Posterior vena cava (tissue), 2 donors: Measurements from ENCODE around the gene STOX2. TPM values are rescaled to one million over a fixed set of nuclear protein-coding genes. Genes with fewer than 3 reads are reported as not detected.

ENCODE experiments used
- DNase-seq: peaks from one replicate; pipeline ENCODE4 v3.0.0-alpha.2; 2020; ENCODE audit warnings: low spot score
- intact Hi-C, 2 donors: fragments of 100-400 bp; cut with DNase I; formaldehyde crosslinking; loops; one replicate each; pipeline versions ENCODE4 v1.14.1 to v1.14.2; 2022 to 2023
- total RNA-seq, 2 donors: library from RNA; stranded (reverse); fragmentation: NEBNext Ultra II Directional; extraction: Animal tissue kit (Norgen Biotek cat#: 25700); gene quantifications; one replicate each; pipeline ENCODE4 v1.2.1, GENCODE V29; 2021
- donor health status: DM: yes; HTN: yes; CAD: no.
- donor health status: DM: yes; HTN: yes; CAD: no.

The STOX2 gene
- total RNA-seq, 2 donors from 2014 or later, result 6.5 to 6.9 TPM

DNA sequence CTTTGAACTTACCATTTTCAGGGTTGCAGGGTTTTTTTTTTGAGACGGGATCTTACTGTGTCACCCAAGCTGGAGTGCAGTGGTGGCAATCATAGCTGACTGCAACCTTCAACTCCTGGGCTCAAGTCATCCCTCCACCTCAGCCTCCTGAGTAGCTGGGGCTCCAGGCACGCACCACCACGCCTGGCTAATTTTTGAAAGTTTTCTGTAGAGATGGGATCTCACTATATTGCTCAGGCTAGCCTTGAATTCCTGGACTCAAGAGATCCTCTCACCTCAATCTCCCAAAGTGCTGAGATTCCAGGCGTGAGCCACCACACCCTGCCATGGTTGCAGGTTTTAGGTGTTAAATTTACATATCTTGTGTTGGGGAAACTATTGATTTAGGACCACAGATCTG is 64.5 kb downstream of the STOX2 start:
- no peak for DNase-seq
- intact Hi-C loops, result no loop called here

DNA sequence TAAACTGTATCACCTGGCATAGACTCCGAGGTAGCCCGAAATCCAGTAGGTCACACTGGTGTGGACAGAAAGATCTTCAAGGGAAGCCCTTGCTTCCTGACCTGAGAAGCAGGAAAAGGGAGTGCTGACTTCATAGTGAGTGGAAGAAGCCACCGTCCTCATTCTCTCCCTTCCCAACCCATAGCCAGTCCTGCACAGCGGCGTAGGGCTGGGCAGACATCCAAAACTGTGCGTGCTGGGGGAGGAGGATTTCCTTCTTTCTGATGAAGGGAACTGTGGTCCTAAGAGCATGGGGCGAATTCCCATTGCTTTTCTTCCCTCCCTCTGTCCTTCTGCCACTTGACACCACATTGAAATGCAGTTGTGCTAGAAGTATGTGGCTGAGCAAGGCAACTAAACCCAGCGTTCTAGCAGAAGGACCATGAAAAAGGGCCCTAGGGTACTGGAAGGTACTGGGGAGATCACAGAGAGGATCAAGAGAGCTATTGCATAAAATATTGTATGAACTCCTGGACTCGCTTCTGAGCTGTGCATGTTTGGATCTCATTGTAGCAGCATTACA is 66.9 kb downstream of the STOX2 start:
- intact Hi-C loops, result no loop called here
- DNase-seq, result no peak

GRCh38 chr4:183977707-183978106 is 72.6 kb downstream of the STOX2 start:
- DNase-seq, result no peak

GRCh38 chr4:183984566-183984965 is 79.5 kb downstream of the STOX2 start:
- DNase-seq, result no peak
- intact Hi-C loops, result no loop called here

More at GRCh38 chr4:183977707-183978106, 72.6 kb downstream of the STOX2 start:
- intact Hi-C loops, result no loop called here

DNA sequence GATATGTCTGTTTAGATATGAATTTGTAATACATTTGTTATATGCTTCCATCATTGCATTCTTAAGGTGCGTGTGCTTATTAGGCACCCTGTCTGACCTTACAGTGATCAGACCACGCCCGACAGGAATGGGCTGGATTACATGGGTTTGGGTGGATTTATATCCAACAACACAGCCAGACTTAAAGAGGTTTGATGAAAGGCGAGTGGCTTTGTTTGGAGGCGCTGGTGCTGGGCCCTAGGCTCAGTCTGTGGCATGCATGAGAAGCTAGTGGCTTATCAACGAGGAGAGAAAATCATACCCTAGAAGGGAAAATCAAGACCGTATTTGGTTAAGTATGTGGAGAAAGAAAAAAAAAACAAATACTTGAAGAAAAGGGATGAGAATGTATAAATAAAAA is 80.7 kb downstream of the STOX2 start:
- intact Hi-C loops, result no loop called here
- DNase-seq, result no peak

DNA sequence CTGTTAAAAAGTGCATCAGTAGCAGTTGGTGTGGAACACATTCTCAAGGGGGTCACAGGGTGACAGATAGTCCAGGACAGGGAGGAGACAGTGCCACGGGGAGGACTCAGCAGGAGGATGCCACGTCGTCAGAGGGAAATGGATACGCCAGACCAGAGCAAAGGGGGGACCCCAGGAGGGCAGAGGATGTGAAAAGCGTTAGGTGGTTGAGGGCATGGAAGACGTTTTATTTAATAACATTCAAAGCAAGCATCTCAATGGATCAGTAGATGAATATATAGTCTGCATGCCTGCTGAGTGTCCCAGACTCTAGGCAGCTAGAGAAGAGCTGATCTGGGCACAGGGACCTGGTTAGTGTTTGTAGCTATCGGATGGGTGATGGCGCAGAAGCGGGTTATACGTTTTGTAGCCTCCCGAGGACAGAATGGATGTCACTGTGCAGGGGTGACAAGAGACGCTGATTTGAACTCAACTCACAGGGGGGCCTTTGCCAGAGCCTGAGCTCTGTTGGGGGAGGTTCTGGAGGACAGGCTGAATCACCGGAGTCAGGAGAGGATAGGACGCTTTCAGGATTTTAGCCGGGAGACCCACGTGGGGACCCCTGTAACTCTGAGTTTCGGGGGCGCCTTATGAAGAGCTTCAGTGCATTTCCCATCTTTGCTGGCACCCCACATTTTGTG is 81.3 kb downstream of the STOX2 start:
- DNase-seq, result no peak
- intact Hi-C loops, result no loop called here

DNA sequence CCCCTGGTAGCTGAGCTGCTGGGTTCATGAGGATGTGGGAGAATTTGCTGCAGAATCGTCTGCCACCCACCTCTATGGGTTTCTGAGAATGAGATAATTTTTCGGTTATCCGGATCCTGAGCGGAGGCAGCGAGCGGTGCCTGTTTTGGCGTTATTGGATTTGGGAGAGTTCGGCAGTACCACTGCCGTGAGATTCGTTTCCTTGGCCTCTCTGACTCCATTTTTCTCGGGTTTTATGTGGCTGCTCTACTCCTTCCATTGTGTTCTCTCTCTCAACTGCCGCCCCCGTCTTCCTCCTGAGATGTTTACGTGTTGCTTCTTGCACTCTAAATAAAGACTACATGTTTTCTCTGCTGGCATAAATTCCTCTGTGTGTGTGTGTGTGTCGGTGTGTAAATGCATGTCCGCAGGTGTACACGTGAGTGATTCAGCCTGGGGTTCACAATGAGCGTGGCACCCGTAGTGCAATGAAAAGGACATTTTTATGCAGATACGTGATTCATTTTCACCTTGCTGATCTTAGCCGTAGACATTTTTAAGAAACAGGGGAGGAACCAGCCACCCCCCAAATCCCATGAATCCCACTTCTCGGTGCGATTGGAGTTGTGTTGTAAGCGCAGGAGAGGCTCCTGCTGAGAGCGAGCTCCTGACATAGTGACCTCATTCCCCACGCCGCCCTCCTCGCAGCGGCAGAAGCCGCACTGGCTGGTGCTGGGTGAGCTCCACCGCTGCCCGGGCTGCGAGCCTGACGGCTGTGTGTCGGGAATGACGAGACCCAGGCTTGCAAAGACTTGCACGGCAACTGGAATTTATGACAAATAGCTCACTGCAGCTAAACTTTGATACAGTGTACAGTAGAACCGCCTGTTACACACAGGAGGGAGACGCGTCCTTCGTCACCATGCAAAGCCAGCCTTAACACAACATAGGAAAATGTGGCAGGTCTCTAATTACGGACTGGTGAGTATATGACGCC is 82.2 kb downstream of the STOX2 start:
- intact Hi-C loops, result no loop called here
- no peak for DNase-seq

- intact Hi-C loops, result no loop called here
- DNase-seq, result no peak
Observed at GRCh38 chr4:183987987-183988392, 82.9 kb downstream of the STOX2 start.

- intact Hi-C loops, result no loop called here
- DNase-seq, result no peak
Observed at GRCh38 chr4:183988874-183989273, 83.8 kb downstream of the STOX2 start.

DNA sequence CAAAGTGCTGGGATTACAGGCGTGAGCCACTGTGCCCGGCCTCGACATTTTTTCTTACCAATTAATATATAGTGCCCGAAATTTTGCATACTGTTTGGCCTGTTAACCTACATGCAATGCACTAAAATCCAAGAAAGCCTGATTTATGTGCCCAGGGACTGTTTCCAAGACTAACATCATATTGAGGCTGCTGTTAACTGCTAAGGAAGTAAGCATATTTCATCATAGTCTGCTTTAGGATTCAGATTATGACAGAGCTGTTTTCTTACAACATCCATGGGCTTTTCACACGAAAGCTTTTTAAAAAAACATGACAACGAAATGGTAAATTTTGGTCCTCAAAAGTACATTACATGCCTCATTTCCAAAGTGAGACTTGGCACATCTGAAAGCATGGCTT is 84.4 kb downstream of the STOX2 start:
- intact Hi-C loops, result no loop called here
- no peak for DNase-seq

DNA sequence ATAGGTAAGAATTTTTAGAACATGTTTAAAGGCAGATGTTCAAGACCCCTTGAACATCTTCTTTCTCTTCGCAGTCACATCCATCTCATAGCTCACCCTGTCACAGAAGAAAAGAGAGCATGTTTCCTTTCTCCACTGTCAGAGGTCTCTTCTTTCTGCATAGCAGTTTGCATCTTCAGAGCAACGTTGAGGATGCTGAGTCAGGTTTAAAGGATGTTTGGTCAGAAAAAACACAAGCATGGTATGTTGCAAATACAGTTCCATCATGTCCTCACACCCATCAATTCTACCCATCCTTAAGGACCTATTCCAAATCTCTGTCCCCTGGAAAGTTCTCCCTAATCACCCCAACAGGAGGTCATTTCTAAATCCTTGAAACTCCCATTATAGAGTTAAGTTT is 84.8 kb downstream of the STOX2 start:
- no peak for DNase-seq
- intact Hi-C loops, result no loop called here

GRCh38 chr4:183993676-183994075 is 88.6 kb downstream of the STOX2 start:
- no peak for DNase-seq
- intact Hi-C loops, result no loop called here

- intact Hi-C loops, result no loop called here
- DNase-seq, result no peak
Observed at GRCh38 chr4:183995570-183995969, 90.5 kb downstream of the STOX2 start.

DNA sequence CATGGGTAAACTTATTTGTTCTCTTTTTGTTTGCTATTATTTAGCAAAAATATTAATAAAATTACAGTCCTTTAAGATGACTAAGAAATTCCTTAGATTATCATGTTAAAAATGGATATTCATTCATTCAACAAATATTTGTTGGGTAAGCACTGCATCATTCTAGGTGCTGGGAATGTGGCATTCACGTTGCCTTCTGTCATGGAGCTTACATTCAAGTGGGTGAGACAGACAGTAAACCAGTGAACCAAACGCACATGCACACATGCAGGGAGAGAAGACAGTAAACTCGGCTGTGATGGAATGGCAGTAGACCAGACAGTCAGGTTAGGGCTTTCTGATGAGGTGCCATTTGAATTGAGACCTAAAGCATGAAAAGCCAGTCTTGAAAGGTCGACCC is 91.8 kb downstream of the STOX2 start:
- no peak for DNase-seq
- intact Hi-C loops, result no loop called here

- intact Hi-C loops, result no loop called here
- no peak for DNase-seq
Observed at GRCh38 chr4:183999435-183999834, 94.3 kb downstream of the STOX2 start.

DNA sequence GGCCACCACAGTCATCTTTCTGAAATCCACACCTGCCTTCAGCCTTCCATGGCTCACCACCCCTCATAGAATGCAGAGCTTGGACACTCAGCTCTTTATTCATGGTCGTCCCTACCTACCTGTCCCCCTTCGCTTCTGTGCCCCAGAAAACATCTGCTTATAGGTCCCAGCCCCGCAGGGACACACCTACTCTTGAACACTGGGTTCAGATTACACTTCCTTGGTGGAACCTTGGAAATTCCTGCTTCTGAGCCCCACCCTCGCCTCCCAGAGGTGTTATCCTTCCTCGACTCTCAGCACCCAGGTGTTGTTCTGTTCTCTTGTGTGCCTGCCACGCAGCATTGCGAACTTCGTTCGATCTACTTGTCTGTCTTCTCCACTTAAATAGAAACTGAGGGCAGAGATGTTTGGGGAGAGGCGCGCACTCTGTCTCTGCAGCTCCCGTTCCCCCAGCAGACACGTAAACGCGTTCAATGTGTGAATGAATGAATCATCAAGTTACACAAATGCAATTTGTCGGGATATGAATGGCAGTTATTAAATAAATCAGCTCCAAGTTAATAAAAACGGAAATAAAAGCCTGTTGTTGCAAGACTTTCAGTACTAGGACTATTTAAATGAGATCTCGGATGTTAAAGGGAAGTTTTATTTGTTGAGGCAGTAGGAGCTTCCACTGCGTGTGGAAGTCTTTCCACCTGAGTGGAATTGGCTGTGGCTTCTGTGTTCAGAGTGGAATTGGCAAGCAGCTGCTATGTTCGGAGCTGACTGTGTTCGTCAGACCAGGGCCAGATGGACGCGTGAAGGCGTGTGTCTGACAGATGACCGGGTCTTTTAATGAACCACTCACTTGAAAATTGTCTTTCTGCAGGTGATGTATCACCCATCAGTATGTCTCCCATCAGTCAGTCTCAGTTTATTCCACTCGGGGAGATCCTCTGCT is 95.6 kb downstream of the STOX2 start:
- intact Hi-C loops, result no loop called here
- no peak for DNase-seq

GRCh38 chr4:184003433-184003832 is 98.3 kb downstream of the STOX2 start:
- no peak for DNase-seq
- intact Hi-C loops, result no loop called here

- no peak for DNase-seq
- intact Hi-C loops, result no loop called here
Observed at GRCh38 chr4:184007891-184008290, 102.8 kb downstream of the STOX2 start.

DNA sequence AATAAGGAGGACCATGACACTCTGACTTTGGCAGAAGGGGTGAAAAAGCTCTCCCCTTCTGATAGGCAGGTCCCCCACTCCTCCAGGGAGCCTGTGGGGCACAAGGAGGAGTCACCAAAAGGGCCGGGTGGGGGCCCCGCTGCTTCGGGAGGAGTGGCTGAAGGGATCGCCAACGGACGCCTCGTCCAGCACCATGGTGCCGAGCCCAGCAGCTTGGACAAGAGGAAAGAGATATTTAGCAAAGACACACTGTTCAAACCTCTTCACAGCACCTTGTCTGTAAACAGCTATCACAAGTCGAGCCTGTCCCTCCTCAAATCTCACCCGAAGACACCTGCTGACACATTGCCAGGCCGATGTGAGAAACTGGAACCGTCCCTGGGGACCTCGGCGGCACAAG is 105.6 kb downstream of the STOX2 start:
- intact Hi-C loops, result no loop called here

More for the DNA sequence above, 105.6 kb downstream of the STOX2 start:
- no peak for DNase-seq
